ENCODE measurements around the gene MARCHF9.
"Not testable (repeated sequence)": the region's sequence is repeated elsewhere in the genome, so short reads cannot be mapped to it uniquely, and the experiment has no call there.

Gene MARCHF9, protein sequence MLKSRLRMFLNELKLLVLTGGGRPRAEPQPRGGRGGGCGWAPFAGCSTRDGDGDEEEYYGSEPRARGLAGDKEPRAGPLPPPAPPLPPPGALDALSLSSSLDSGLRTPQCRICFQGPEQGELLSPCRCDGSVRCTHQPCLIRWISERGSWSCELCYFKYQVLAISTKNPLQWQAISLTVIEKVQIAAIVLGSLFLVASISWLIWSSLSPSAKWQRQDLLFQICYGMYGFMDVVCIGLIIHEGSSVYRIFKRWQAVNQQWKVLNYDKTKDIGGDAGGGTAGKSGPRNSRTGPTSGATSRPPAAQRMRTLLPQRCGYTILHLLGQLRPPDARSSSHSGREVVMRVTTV

DNA sequence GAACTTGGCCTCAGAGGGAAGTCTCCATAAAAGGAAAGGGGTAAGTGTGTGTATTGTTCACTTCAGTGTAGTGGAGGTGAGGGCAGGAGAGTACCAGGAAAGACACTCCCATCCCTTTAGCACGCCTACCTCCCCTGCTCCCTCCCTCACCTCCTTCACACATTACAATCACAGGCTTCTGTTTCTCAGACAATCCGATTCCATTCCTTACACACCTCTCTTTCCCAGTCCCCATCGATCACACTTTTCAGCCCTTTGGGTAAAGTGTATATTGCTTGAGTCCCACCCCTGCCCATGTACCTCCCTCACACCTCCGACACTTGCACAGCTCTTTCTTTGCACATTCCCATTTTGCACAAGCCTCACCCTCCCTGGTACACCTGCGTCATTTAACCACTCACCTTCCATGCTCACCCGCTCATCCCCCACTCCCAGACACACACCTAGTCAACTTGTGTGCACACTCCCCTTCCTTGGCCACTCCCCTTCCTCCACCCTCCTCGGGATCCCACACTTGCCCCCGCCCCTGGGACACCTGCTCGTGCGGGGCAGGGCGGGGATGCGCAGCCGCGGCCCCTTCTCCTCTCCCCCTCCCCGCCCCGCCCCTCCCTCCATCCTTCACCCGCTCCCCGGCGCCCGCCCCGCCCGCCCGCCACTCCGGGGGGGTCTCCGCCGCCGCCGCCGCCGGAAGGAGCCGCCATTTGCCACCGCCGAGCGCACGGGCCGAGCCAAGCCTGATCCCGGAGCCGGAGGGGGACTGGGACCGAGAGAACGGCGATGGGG, at the start of gene MARCHF9:
TSS of gene MARCHF9 (plus strand) at position 693 of the 783 bp plus-strand sequence. CDS start 426 bp downstream, outside the sequence.
- DNase-seq (ENCODE audit: low spot score) = no peak

DNA sequence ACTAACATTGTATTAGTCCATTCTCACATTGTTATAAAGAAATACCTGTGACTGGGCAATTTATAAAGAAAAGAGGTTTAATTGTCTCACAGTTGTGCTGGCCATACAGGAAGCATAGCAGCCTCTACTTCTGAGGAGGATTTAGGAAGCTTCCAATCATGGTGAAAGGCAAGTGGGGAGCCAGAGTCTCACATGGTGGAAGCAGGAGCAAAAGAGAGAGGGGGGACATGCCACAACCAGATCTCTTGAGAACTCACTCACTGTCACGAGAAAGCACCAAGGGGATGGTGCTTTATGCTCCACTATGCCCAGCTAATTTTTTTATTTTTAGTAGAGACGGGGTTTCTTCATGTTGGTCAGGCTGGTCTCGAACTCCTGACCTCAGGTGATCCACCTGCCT, 47.7 kb upstream of the MARCHF9 start:
- DNase-seq (ENCODE audit: low spot score) = no peak

DNA sequence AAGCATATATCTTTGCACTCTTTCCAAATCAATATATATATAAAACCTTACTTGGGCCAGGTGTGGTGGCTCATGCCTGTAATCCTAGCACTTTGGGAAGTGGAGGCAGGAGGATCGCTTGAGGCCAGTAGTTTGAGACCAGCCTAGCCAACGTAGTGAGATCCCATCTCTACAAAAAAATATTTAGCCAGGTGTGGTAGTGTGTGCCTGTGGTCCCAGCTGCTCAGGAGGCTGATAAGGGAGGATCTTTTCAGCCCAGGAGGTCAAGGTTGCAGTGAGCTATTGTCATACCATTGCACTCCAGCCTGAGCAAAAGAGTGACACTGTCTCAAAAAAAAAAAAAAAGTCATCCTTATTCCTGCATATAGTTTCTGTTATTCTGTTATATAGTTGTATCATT, 46.6 kb upstream of the MARCHF9 start:
- DNase-seq (ENCODE audit: low spot score) = no peak

DNA sequence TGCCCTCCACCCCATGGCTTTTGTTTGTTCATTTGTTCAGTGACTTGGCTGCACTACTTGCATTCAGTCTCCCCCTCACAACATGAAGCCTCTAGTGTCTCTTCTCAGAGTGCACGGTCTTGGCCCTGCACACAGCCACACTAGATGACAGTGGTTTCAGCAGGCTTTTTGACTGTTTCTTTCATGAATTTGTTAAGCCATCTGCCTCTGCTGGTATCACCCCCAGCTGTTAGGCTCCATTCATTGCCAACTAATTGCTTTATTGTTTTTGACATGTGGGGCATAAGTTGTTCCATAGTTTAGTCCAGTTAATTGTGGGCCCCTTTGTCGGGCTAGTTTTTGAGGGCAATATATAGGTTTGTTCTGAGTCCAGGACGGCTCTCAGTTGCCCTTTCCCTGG, 42.2 kb upstream of the MARCHF9 start:
- no peak for DNase-seq (ENCODE audit: low spot score)

DNA sequence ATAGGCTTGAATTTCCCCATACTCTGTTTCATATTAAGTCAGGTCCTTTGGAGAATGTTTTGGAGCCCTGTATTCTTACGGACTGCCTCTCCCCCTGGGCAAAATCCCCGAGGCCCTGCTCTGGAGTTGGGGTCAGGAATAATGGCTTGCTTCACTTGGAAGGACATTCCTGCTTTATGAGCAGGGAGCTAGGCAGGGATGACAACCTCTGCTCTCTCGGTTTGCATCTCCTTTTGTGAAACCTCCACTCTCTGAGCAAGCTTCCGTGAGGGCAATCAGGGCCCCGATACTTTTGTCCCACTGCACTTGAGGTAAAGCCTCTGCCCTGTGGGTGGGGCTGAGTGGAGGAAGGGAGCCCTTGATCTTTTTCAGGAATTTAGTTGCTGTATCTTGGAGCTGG, 41.7 kb upstream of the MARCHF9 start:
- DNase-seq (ENCODE audit: low spot score) = no peak

DNA sequence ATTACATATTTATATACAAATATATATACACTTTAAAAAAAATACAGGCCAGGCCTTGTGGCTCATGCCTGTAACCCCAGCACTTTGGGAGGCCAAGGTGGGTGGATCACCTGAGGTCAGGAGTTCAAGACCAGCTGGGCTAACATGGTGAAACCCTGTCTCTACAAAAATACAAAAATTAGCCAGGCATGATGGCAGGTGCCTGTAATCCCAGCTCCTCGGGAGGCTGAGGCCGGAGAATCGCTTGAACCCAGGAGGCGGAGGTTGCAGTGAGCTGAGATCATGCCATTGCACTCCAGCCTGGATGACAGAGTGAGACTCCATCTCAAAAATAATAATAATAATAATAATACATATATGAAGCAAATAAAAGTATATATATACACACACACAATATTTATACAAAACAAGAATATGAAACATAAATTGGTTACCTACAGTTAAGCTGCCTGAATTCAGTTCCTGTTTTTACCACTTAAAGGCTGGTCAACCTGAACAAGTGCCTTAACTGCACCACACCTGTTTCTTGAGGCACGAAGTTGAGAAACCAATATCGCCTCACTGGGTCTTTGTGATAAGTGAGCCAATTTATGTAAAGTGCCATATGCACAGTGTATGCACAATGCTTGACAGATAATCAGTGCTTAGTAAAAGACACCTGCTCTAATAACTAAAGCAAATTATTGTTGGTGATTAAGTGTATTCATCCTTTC, 39.7 kb upstream of the MARCHF9 start:
- not testable (repeated sequence) for DNase-seq (ENCODE audit: low spot score)

DNA sequence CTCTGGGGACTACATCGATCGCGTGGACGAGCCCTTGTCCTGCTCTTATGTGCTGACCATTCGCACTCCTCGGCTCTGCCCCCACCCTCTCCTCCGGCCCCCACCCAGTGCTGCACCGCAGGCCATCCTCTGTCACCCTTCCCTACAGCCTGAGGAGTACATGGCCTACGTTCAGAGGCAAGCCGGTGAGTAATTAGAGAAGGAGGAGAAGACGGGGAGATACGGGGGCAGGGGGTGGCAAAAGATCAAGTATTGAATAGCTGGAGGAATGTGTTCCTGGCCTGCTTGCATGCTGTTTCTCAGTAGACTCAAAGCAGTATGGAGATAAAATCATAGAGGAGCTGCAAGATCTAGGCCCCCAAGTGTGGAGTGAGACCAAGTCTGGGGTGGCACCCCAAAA, 39.1 kb upstream of the MARCHF9 start:
- no peak for DNase-seq (ENCODE audit: low spot score)

DNA sequence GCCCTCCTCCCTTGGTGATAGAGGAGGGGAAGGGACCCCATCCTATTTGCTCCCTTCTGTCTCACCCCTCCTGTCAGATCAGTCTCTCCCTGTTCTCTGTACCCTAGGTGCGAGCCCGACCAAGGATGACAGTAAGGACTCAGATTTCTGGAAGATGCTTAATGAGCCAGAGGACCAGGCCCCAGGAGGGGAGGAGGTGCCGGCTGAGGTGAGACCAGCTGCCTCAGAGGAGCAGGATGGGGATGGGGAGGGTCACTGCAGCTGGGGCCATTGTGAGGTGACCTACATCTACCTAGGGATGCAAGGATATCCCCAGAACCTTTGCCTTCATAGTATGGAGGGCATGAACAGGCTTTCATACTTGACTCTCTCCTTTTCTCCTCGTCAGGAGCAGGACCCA, 38.6 kb upstream of the MARCHF9 start:
- DNase-seq (ENCODE audit: low spot score) = no peak

DNA sequence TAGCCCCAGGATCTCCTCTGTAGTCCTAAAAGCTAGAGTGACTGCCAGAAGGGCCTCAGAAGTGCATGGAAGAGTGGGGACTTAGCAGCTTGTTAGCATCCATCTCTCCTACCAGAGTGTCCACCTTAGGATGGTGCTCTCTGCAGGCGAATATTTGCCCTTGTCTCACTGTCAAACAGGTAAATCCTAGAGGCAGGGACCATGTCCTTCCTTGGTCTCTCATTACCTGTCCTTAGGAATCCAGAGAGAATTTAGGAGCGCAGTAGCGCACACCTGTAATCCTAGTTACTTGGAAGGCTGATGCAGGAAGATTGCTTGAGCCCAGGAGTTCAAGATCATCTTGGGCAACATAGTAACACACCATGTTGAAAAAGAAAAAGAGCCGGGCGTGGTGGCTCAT, 37.8 kb upstream of the MARCHF9 start:
- no peak for DNase-seq (ENCODE audit: low spot score)

DNA sequence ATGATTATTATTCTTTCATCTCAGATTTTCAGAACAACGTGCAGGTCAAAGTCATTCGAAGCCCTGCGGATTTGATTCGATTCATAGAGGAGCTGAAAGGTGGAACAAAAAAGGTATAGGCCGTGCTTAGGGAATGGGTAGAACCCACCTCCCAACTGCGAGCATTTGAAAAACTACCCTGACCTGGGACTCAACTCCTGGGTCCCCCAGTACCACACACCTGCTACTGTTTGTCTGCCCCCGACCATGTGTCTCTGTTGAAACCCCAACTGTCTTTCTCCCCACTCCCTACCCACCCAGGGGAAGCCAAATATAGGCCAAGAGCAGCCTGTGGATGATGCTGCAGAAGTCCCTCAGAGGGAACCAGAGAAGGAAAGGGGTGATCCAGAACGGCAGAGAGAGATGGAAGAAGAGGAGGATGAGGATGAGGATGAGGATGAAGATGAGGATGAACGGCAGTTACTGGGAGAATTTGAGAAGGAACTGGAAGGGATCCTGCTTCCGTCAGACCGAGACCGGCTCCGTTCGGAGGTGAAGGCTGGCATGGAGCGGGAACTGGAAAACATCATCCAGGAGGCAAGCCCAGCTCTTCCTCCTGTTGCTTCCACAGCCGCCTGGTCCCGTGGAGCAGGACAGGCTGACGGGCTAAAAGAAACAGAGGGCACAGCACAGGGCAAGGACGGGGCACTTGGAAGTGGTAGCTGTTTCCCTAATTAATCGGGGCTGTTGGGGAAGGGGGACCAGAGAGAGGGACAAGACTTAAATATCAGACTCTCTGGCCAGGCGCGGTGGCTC, 36.9 kb upstream of the MARCHF9 start:
- no peak for DNase-seq (ENCODE audit: low spot score)

DNA sequence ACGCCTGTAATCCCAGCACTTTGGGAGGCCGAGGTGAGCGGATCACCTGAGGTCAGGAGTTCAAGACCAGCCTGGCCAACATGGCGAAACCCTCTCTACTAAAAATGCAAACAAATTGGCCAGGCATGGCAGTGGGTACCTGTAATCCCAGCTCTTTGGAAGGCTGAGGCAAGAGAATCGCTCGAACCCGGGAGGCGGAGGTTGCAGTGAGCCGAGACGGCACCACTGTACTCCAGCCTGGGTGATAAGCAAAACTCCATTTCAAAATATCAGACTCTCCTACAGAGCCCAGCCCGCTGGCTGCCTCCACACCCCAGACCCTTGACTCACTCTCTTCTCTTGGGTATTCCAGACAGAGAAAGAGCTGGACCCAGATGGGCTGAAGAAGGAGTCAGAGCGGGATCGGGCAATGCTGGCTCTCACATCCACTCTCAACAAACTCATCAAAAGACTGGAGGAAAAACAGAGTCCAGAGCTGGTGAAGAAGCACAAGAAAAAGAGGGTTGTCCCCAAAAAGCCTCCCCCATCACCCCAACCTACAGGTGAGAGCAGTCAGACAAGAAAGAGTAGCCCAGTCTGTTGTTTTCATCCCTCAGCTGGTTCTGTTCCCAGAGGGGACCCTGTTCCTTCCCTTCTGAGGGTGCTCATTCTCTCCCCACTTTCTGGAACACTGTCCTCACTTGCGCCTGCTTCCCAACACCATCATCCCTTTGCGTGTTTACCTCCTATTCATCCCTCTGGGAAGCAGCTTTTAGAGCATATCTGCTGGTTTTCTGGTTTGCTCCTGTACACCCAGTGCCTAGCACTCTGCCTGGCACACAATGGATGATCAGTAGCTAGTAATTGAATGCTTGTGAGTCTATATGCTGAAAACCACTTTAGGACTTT, 36.0 kb upstream of the MARCHF9 start:
- no peak for DNase-seq (ENCODE audit: low spot score)

DNA sequence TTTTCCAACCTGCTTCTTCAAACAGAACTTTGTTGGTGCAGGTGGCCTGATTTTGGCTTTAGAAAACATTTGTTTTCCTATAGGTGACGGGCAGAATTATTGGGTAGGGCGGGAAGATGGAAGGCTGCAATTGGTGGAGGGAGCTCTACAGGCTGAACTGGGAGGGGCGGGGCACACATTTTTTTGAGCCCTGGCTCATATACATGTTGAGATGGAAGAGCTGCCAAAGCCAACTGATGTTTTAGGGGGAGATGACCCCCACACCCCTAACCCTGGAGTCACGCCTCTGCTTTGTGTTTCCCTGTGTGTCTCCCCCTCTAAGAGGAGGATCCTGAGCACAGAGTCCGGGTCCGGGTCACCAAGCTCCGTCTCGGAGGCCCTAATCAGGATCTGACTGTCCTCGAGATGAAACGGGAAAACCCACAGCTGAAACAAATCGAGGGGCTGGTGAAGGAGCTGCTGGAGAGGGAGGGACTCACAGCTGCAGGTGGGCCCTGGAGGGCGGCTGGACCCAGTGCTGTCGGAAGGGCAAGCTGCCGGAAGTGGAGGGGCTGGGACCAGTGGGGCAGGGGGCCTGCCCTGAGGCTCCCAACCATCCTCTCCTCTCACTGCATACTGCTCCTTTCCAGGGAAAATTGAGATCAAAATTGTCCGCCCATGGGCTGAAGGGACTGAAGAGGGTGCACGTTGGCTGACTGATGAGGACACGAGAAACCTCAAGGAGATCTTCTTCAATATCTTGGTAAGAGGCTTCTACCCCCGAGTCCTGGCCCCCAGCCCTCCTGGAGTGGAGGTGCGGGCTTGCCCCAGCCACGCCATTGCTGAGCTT, 34.9 kb upstream of the MARCHF9 start:
- DNase-seq (ENCODE audit: low spot score) = no peak

DNA sequence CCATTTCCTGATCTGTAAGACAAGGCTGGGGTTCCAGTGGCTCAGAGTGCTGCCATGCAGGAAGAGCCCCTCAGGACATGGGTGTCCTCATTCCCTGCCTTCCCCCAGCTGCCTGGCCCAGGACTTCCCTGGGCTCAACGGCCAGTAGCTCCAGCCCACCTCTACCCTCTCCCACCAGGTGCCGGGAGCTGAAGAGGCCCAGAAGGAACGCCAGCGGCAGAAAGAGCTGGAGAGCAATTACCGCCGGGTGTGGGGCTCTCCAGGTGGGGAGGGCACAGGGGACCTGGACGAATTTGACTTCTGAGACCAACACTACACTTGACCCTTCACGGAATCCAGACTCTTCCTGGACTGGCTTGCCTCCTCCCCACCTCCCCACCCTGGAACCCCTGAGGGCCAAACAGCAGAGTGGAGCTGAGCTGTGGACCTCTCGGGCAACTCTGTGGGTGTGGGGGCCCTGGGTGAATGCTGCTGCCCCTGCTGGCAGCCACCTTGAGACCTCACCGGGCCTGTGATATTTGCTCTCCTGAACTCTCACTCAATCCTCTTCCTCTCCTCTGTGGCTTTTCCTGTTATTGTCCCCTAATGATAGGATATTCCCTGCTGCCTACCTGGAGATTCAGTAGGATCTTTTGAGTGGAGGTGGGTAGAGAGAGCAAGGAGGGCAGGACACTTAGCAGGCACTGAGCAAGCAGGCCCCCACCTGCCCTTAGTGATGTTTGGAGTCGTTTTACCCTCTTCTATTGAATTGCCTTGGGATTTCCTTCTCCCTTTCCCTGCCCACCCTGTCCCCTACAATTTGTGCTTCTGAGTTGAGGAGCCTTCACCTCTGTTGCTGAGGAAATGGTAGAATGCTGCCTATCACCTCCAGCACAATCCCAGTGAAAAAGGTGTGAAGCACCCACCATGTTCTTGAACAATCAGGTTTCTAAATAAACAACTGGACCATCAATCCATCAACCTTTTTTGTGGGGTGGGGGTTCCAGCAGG, 34.0 kb upstream of the MARCHF9 start:
- DNase-seq (ENCODE audit: low spot score) = no peak

DNA sequence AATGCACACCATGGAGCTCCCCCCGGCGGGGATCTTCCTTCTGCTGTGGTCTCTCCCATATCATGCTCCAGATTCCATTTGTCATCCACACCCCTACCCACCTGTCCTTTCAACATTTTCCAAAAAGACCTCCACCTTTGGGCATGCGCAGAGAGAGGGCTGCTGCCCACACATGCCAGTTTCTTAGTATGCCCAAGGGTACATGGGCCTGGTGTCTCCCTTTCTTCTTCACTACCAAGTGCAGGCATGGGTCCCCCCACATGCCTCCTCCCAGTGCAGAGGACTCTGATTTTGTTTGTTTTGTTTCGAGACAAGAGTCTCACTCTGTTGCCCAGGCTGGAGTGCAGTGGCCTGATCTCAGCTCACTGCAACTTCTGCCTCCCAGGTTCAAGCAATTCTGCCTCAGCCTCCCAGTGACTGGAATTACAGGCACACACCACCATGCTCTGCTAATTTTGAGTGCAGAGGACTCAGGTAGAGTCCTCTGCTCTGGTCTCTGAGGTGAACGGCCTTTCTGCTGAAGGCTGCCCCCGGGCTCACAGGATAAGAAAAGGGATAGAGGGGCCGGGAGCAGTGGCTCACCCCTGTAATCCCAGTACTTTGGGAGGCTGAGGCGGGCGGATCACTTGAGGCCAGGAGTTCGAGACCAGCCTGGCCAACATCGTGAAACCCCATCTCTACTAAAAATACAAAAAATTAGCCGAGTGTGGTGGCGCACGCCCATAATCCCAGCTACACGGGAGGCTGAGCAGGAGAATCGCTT, 32.9 kb upstream of the MARCHF9 start:
- not testable (repeated sequence) for DNase-seq (ENCODE audit: low spot score)

DNA sequence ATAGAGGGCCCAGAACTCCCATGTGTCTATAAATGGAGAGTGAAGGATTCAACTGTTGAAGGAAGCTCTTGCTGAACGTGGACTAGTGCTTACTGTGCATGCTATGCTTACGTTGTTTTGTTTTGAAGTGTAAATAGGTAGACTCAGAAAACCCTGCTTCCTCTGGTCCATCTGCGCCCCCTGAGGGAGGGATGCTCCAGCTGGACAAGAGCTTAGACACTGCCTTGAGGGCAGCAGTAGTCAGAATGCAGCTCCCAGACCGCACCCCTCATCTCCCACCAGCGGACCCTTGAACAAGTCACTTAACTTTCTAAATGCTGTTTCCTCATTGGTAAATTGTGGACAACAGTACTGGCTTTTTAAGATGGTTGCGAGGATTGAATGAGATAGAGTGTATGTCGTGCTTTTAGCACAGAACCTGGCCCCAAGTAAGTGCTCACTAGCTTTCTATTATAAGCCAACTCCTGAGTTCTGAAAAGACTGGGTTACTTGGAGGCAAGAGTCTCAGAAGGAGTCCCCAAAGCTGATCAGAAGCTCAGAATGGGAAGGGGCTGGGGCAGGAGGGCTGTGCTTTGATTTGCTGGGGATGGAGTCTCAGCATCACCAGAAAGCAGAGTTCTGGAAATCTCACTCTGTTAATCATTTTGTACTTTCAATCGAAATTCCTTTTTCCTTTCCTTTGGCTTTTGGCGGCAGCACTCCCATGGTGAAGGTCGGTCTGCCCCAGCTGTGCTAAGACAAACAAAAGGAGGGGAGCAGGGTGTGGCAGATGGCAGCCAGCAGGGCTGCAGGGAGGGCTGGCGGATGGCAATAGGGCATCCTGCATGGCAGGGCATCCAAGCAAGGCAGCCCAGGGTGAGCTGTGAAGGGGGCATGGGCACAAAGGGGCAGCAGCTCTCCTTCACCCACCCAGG, 31.9 kb upstream of the MARCHF9 start:
- DNase-seq (ENCODE audit: low spot score) = no peak

DNA sequence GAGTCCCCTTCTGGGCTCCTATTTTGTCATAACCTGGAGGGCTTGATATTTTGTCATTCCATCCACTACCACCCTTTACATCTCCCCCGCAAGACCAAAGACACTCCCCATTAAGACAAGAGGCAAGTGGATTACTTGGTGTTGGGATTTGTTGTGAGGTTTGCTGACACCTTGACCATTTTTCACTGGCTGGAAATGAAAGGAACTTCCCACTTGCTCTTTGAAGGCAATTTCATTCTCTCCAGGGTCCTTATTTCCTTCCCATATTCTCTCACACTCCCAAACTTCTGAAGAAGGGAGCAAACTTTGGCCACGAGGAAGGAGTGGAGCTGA, 31.3 kb upstream of the MARCHF9 start:
- DNase-seq (ENCODE audit: low spot score) = no peak

All from kidney capillary endothelial cell (primary cell).